Fibroblast of lung (primary cell): Measurements from ENCODE around the gene SLC39A6. TPM values are rescaled to one million over a fixed set of nuclear protein-coding genes. Genes with fewer than 3 reads are reported as not detected.

Experiments
- DNase-seq, 2 donors: peaks; one replicate each; pipeline versions ENCODE4 v3.0.0 to v3.0.0-alpha.2; 2010; ENCODE audit warnings: low read depth in 2 of 2
- H2AFZ ChIP-seq: 2 replicates; pipeline ENCODE4 v1.5.1; 2012; ENCODE audit warnings: low read length, control low read depth, inconsistent platforms
- H3K27ac ChIP-seq: 2 replicates; pipeline ENCODE4 v1.5.1; 2011; ENCODE audit warnings: low read length, control low read depth; ENCODE audit not compliant: insufficient read depth
- H3K27me3 ChIP-seq: 2 replicates; pipeline ENCODE4 v1.5.1; 2011; ENCODE audit warnings: mild to moderate bottlenecking, low read length; ENCODE audit not compliant: control insufficient read depth, insufficient read depth
- H3K36me3 ChIP-seq: 2 replicates; pipeline ENCODE4 v1.5.1; 2011; ENCODE audit warnings: low read length; ENCODE audit not compliant: control insufficient read depth, insufficient read depth
- H3K4me1 ChIP-seq: 2 replicates; pipeline ENCODE4 v1.5.1; 2011; ENCODE audit warnings: low read length; ENCODE audit not compliant: control insufficient read depth, insufficient read depth; ENCODE audit errors: extremely low read depth
- H3K4me2 ChIP-seq: 2 replicates; pipeline ENCODE4 v1.5.1; 2011; ENCODE audit warnings: low read length, control low read depth; ENCODE audit not compliant: insufficient read depth; ENCODE audit errors: extremely low read depth
- H3K4me3 ChIP-seq, 4 experiments: fragments of 200-600 bp in 1 of 4; sonication (generic) in 1 of 4; replicated peaks in 1 of 4; 2 replicates each; pipeline ENCODE4 v1.5.1; 2011 to 2016; ENCODE audit warnings: low read length in 4 of 4, low read depth in 3 of 4, mild to moderate bottlenecking in 3 of 4, control low read depth in 2 of 4, inconsistent platforms in 1 of 4, mixed read lengths in 1 of 4; ENCODE audit not compliant: insufficient read depth in 1 of 4; ENCODE audit errors: control extremely low read depth in 1 of 4
- H3K79me2 ChIP-seq: 2 replicates; pipeline ENCODE4 v1.5.1; 2012; ENCODE audit warnings: mild to moderate bottlenecking, low read length, inconsistent platforms; ENCODE audit not compliant: control insufficient read depth, insufficient read depth
- H3K9ac ChIP-seq: 2 replicates; pipeline ENCODE4 v1.5.1; 2011; ENCODE audit warnings: mild to moderate bottlenecking, low read length, control low read depth; ENCODE audit not compliant: insufficient read depth
- H3K9me3 ChIP-seq: 2 replicates; pipeline ENCODE4 v1.5.1; 2012; ENCODE audit warnings: low read depth, low read length; ENCODE audit not compliant: control insufficient read depth, insufficient read depth
- H4K20me1 ChIP-seq: 2 replicates; pipeline ENCODE4 v1.5.1; 2011; ENCODE audit warnings: low read length; ENCODE audit not compliant: control insufficient read depth, insufficient read depth; ENCODE audit errors: extremely low read depth
- EZH2 ChIP-seq: IDR thresholded peaks from 2 replicates; pipeline ENCODE4 v1.5.1; 2012; ENCODE audit warnings: low read length, control low read depth, mild to moderate bottlenecking; ENCODE audit errors: missing control alignments
- polyA plus RNA-seq, 2 donors: library from polyadenylated mRNA; depleted of rRNA in 1 of 2; stranded (reverse) in 1 of 2; unstranded in 1 of 2; fragments of >200 nt; gene quantifications; 2 replicates each; pipeline ENCODE4 v1.2.1, GENCODE V29; 2011 to 2012; ENCODE audit warnings: missing spikeins in 1 of 2
- total RNA-seq: library from RNA; depleted of rRNA; stranded (reverse); fragments of >200 nt; gene quantifications from 2 replicates; pipeline ENCODE4 v1.2.1, GENCODE V29; 2014
- TF ChIP-seq, protein P1 (sequence below), 2 donors: IDR thresholded peaks in 1 of 2; conservative IDR thresholded peaks in 1 of 2; 1 replicate in 1 of 2; 2 replicates in 1 of 2; pipeline ENCODE4 v1.5.1; 2011 to 2012; ENCODE audit warnings: low read length in 2 of 2, control low read depth in 1 of 2, inconsistent platforms in 1 of 2, low read depth in 1 of 2, mild to moderate bottlenecking in 1 of 2

Gene SLC39A6
- total and polyA plus RNA-seq, 2 donors (not counting 1 experiment from before 2014, with no cell fraction given), result 118 to 164 TPM

DNA sequence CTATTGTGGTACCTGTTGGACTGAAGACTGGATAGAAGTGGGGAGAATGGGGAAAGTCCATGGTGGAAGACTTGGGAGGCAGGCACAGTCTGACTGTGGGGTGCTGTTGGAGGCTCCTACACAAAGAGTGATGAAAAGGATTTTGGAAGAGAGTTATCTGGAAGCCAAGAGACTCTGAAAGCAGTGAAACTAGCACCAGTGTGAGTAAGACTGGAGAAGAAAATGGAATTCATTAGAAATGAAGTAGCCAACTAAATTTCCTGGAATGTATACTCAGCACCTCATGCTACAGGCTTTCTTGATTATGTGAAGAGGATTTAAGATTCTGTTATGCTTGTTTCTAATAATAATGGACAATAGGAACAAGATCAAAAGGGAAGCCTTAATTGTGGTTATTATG lies 28.3 kb upstream of the SLC39A6 start:
- no peak overlapping the region for H3K4me3 ChIP-seq
- no peak overlapping the region for H3K4me2 ChIP-seq
- DNase-seq, result peak in 1 of 2 donors; percentile 66
- no peak for TF ChIP-seq EZH2
- TF ChIP-seq, protein P1, sequence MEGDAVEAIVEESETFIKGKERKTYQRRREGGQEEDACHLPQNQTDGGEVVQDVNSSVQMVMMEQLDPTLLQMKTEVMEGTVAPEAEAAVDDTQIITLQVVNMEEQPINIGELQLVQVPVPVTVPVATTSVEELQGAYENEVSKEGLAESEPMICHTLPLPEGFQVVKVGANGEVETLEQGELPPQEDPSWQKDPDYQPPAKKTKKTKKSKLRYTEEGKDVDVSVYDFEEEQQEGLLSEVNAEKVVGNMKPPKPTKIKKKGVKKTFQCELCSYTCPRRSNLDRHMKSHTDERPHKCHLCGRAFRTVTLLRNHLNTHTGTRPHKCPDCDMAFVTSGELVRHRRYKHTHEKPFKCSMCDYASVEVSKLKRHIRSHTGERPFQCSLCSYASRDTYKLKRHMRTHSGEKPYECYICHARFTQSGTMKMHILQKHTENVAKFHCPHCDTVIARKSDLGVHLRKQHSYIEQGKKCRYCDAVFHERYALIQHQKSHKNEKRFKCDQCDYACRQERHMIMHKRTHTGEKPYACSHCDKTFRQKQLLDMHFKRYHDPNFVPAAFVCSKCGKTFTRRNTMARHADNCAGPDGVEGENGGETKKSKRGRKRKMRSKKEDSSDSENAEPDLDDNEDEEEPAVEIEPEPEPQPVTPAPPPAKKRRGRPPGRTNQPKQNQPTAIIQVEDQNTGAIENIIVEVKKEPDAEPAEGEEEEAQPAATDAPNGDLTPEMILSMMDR (conservative IDR thresholded peaks at IDR 0.05 in 1 of 2, IDR thresholded peaks at IDR 0.05 in 1 of 2; ENCODE audit: low read depth in 1 of 2, low read length in 2 of 2), result no peak
- H3K27me3 ChIP-seq, result no peaks in the 10 kb centered on the region
- H3K9ac ChIP-seq, result no peak overlapping the region
- H3K36me3 ChIP-seq, result peaks cover 8% of the 10 kb centered on the region
- no peaks in the 10 kb centered on the region for H4K20me1 ChIP-seq
- H3K27ac ChIP-seq, result peak overlapping the region; percentile 91
- H3K79me2 ChIP-seq, result no peaks in the 10 kb centered on the region
- peaks cover 29% of the 10 kb centered on the region for H3K4me1 ChIP-seq
- H3K9me3 ChIP-seq, result no peaks in the 10 kb centered on the region
- no peak overlapping the region for H2AFZ ChIP-seq

DNA sequence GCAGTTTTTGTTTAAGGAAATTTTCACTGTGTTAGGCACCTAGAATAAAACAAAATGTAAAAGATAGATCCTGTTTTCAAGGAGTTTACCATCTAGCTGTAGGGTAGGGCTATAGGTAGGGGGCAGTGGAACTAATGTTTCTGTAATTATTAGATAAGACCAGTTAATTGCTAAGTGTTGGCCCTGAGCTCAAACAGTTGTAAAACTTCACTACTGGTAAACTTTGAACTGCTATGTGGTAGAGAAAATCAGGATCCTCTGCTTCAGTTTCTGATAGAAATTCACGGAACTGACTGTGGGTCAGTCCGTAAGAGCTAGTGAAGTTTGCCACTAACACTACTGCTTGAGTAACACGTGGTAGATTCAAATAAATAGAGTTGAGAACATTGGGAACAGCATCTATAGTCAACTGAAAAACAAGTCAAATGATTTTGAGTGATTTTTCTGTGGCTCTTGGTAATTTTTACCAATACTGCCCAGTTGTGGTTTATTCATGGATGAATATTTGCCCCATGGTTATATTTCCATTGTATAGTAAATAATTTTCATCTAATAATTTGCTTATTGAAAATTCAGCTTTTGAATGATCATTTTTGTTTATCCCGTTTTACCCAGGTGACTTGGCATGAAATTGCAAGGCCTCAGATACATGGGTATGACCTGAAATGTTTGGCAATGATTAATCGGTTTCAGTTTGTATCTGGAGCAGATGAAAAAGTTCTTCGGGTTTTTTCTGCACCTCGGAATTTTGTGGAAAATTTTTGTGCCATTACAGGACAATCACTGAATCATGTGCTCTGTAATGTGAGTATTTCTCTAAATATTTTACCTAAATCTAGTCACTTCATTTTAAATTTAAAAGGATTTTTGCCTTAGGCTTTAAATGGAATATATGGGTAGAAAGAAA lies 27.0 kb upstream of the SLC39A6 start:
- H3K79me2 ChIP-seq, result no peaks in the 10 kb centered on the region
- no peak overlapping the region for H2AFZ ChIP-seq
- TF ChIP-seq, protein P1 (conservative IDR thresholded peaks at IDR 0.05 in 1 of 2, IDR thresholded peaks at IDR 0.05 in 1 of 2; ENCODE audit: low read depth in 1 of 2, low read length in 2 of 2), result no peak
- TF ChIP-seq EZH2, result no peak
- H3K4me3 ChIP-seq, result no peak overlapping the region
- no peak overlapping the region for H3K4me2 ChIP-seq
- peak overlapping the region; percentile 91 for H3K27ac ChIP-seq
- DNase-seq, result peak in 1 of 2 donors; percentile 78
- peaks cover 5% of the 10 kb centered on the region for H3K36me3 ChIP-seq
- no peaks in the 10 kb centered on the region for H3K27me3 ChIP-seq
- H3K9ac ChIP-seq, result no peak overlapping the region
- H4K20me1 ChIP-seq, result no peaks in the 10 kb centered on the region
- no peaks in the 10 kb centered on the region for H3K9me3 ChIP-seq
- peaks cover 31% of the 10 kb centered on the region for H3K4me1 ChIP-seq

DNA sequence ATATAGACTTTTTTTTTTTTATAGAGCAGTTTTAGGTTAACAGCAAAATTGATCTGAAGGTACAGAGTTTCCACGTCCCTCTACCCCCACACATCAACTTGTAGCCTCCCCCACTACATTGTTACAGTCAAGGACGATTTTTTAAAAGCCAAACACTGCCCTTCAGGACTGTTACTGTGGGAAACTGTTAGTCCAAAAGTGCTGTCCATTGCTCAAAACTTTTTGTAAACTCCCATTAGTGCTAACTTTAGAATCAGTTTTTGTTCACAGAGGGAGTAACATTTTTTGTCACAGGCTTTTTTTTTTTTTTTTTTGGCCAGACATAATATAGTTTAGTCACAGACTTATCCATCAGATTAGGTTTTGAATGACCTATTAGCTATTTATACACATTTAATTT lies 24.6 kb upstream of the SLC39A6 start:
- no peak for TF ChIP-seq EZH2
- TF ChIP-seq, protein P1 (conservative IDR thresholded peaks at IDR 0.05 in 1 of 2, IDR thresholded peaks at IDR 0.05 in 1 of 2; ENCODE audit: low read depth in 1 of 2, low read length in 2 of 2), result no peak
- Histone ChIP-seq H3K9ac (no peak overlapping the region), H3K27ac (peak overlapping the region; percentile 88)

More for the DNA sequence above, 24.6 kb upstream of the SLC39A6 start:
- H3K9me3 ChIP-seq, result no peaks in the 10 kb centered on the region
- peaks cover 1% of the 10 kb centered on the region for H3K36me3 ChIP-seq
- no peaks in the 10 kb centered on the region for H4K20me1 ChIP-seq
- no peak overlapping the region for H2AFZ ChIP-seq
- no peak overlapping the region for H3K4me2 ChIP-seq
- peaks cover 30% of the 10 kb centered on the region for H3K4me1 ChIP-seq
- peak in 1 of 2 donors; percentile 53 for DNase-seq
- no peak overlapping the region for H3K4me3 ChIP-seq
- no peaks in the 10 kb centered on the region for H3K27me3 ChIP-seq
- H3K79me2 ChIP-seq, result no peaks in the 10 kb centered on the region
